Epithelial cell of proximal tubule (primary cell): ENCODE results near the gene MLKL. TPM values are rescaled to one million over a fixed set of nuclear protein-coding genes. Genes with fewer than 3 reads are reported as not detected.

Experiments used
- DNase-seq: peaks from one replicate; pipeline ENCODE4 v3.0.0-alpha.2; 2011; ENCODE audit warnings: low read depth
- H3K4me3 ChIP-seq: 2 replicates; pipeline ENCODE4 v1.5.1; 2011; ENCODE audit warnings: low read depth, mild to moderate bottlenecking, low read length
- CTCF ChIP-seq: conservative IDR thresholded peaks from 2 replicates; pipeline ENCODE4 v1.5.1; 2012; ENCODE audit warnings: low read depth, mild to moderate bottlenecking, low read length
- total RNA-seq: library from RNA; depleted of rRNA; stranded (reverse); fragments of >200 nt; gene quantifications from 2 replicates; pipeline ENCODE4 v1.2.3, GENCODE V29; 2015

Gene MLKL
- total RNA-seq, 1 donor from 2014 or later: 16.9 TPM

- no peak for DNase-seq
Observed at GRCh38 chr16:74637742-74638453, 62.8 kb downstream of the MLKL start.

GRCh38 chr16:74635303-74635702 is 65.4 kb downstream of the MLKL start:
- no peak for TF ChIP-seq CTCF
- DNase-seq: no peak
- H3K4me3 ChIP-seq: no peak overlapping the region

More at GRCh38 chr16:74637742-74638453, 62.8 kb downstream of the MLKL start:
- no peak overlapping the region for H3K4me3 ChIP-seq
- no peak for TF ChIP-seq CTCF

GRCh38 chr16:74633686-74634085 is 67.0 kb downstream of the MLKL start:
- no peak for DNase-seq
- H3K4me3 ChIP-seq: no peak overlapping the region
- no peak for TF ChIP-seq CTCF

- TF ChIP-seq CTCF: no peak
- no peak for DNase-seq
- H3K4me3 ChIP-seq: no peak overlapping the region
Observed at GRCh38 chr16:74627506-74628220, 73.0 kb downstream of the MLKL start.

GRCh38 chr16:74626741-74627416 is 73.8 kb downstream of the MLKL start:
- TF ChIP-seq CTCF: no peak
- no peak for DNase-seq
- no peak overlapping the region for H3K4me3 ChIP-seq

- no peak for TF ChIP-seq CTCF
- H3K4me3 ChIP-seq: no peak overlapping the region
- DNase-seq: peak; percentile 78
Observed at GRCh38 chr16:74625500-74626350, 74.9 kb downstream of the MLKL start.
